Measurements from ENCODE around the gene CLDND1. TPM values are rescaled to one million over a fixed set of nuclear protein-coding genes. Genes with fewer than 3 reads are reported as not detected.
A peak's percentile ranks its signal among the peaks of the same experiment; 100 is the strongest.

The CLDND1 gene
- total RNA-seq, 4 donors from 2014 or later, result 84.6 to 191 (median 139) TPM

- Histone ChIP-seq H3K36me3 (peaks cover 0 to 6% (median 0%) of the 10 kb centered on the region in 4 donors), H3K4me1 (peaks cover 11 to 22% (median 16%) of the 10 kb centered on the region in 4 donors), H3K27ac (replicated peaks in 1 of 4) (no peak overlapping the region), H3K4me3 (no peak overlapping the region), H3K9me3 (no peaks in the 10 kb centered on the region), H3K27me3 (no peaks in the 10 kb centered on the region)
- 89% methylated on average over 6 of the region's 6 CpGs for WGBS
- no peak for DNase-seq (ENCODE audit: extremely low spot score)
- TF ChIP-seq POLR2A (IDR thresholded peaks at IDR 0.05; ENCODE audit: low read depth) (no peak), EP300 (IDR thresholded peaks at IDR 0.05) (no peak), POLR2AphosphoS5 (IDR thresholded peaks at IDR 0.05) (no peak), CTCF (IDR thresholded peaks at IDR 0.05) (no peak)
- intact Hi-C loops (cut with DNase I), result loop anchor here (10.0 kb wide), 1 partner anchor 701 kb away; the partner anchor contains the start of gene CRYBG3
Measured at GRCh38 chr3:98525494-98525893, 2.8 kb upstream of the CLDND1 start.

- Histone ChIP-seq H3K27ac (replicated peaks in 1 of 4) (peak overlapping the region; percentile 92 to 99 (median 94)), H3K4me3 (peak overlapping the region; percentile 80 to 92 (median 84)), H3K36me3 (peaks cover under 1 to 32% (median 19%) of the 10 kb centered on the region in 4 donors), H3K27me3 (no peaks in the 10 kb centered on the region), H3K9me3 (no peaks in the 10 kb centered on the region), H3K4me1 (peaks cover 11 to 46% (median 33%) of the 10 kb centered on the region in 4 donors)
- TF ChIP-seq POLR2AphosphoS5 (IDR thresholded peaks at IDR 0.05) (no peak), CTCF (IDR thresholded peaks at IDR 0.05) (no peak), EP300 (IDR thresholded peaks at IDR 0.05) (no peak), POLR2A (IDR thresholded peaks at IDR 0.05; ENCODE audit: low read depth) (no peak)
- 0% methylated on average over 16 of the region's 16 CpGs for WGBS
- DNase-seq (ENCODE audit: extremely low spot score), result no peak
- intact Hi-C loops (cut with DNase I), result loop anchor here (10.0 kb wide), 1 partner anchor 697 kb away; the partner anchor contains the start of gene CRYBG3
Measured at GRCh38 chr3:98521897-98522543, 682 bp downstream of the CLDND1 start.

- intact Hi-C loops (cut with DNase I), result loop anchor here (5.0 kb wide), 1 partner anchor 73 kb away; the partner anchor contains the start of gene CPOX
- TF ChIP-seq EP300 (IDR thresholded peaks at IDR 0.05) (no peak), POLR2A (IDR thresholded peaks at IDR 0.05; ENCODE audit: low read depth) (no peak)
- Histone ChIP-seq H3K9me3 (no peaks in the 10 kb centered on the region), H3K27me3 (no peaks in the 10 kb centered on the region), H3K4me3 (no peak overlapping the region), H3K36me3 (peaks cover 9 to 59% (median 35%) of the 10 kb centered on the region in 4 donors), H3K27ac (replicated peaks in 1 of 4) (no peak overlapping the region), H3K4me1 (peaks cover 11 to 46% (median 33%) of the 10 kb centered on the region in 4 donors)
- WGBS, result 100% methylated on average over 1 of the region's 1 CpG
- no peak for DNase-seq (ENCODE audit: extremely low spot score)
Measured at GRCh38 chr3:98519351-98519750, 3.4 kb downstream of the CLDND1 start.

- Histone ChIP-seq H3K27me3 (no peaks in the 10 kb centered on the region), H3K4me3 (no peak overlapping the region), H3K36me3 (peaks cover 9 to 63% (median 38%) of the 10 kb centered on the region in 4 donors), H3K9me3 (no peaks in the 10 kb centered on the region), H3K4me1 (peaks cover 11 to 46% (median 33%) of the 10 kb centered on the region in 4 donors), H3K27ac (replicated peaks in 1 of 4) (no peak overlapping the region)
- intact Hi-C loops (cut with DNase I), result loop anchor here (5.0 kb wide), 1 partner anchor 73 kb away; the partner anchor contains the start of gene CPOX
- WGBS, result 89% methylated on average over 2 of the region's 2 CpGs
- DNase-seq (ENCODE audit: extremely low spot score), result no peak
- TF ChIP-seq CTCF (IDR thresholded peaks at IDR 0.05) (no peak), EP300 (IDR thresholded peaks at IDR 0.05) (no peak), POLR2A (IDR thresholded peaks at IDR 0.05; ENCODE audit: low read depth) (no peak), POLR2AphosphoS5 (IDR thresholded peaks at IDR 0.05) (no peak)
Measured at GRCh38 chr3:98518816-98519215, 3.9 kb downstream of the CLDND1 start.

GRCh38 chr3:98514948-98515347 is 7.8 kb downstream of the CLDND1 start:
- intact Hi-C loops (cut with DNase I), result loop anchor here (5.0 kb wide), 1 partner anchor 77 kb away; the partner anchor contains the start of gene CPOX
- peaks cover 0 to 22% (median 14%) of the 10 kb centered on the region in 4 donors for H3K4me1 ChIP-seq
- WGBS, result 96% methylated on average over 1 of the region's 1 CpG
- H3K36me3 ChIP-seq, result peaks cover 9 to 89% (median 44%) of the 10 kb centered on the region in 4 donors
- no peak for TF ChIP-seq CTCF (IDR thresholded peaks at IDR 0.05)
- no peak for TF ChIP-seq POLR2A (IDR thresholded peaks at IDR 0.05; ENCODE audit: low read depth)
- TF ChIP-seq EP300 (IDR thresholded peaks at IDR 0.05), result no peak
- no peak overlapping the region for H3K27ac ChIP-seq (replicated peaks in 1 of 4)
- no peak for DNase-seq (ENCODE audit: extremely low spot score)
- no peak overlapping the region for H3K4me3 ChIP-seq
- H3K27me3 ChIP-seq, result no peaks in the 10 kb centered on the region
- no peaks in the 10 kb centered on the region for H3K9me3 ChIP-seq
